CD4-positive, alpha-beta T cell (primary cell): ENCODE data around the gene PJVK. TPM values are rescaled to one million over a fixed set of nuclear protein-coding genes. Genes with fewer than 3 reads are reported as not detected.

Experiments
- ATAC-seq: fragments of 200-7000 bp; cut with Tn5 transposase; one replicate; pipeline ENCODE4 v1.10.0; 2022; ENCODE audit warnings: mild to moderate bottlenecking; ENCODE audit not compliant: poor library complexity
- CTCF ChIA-PET: fragments of 350-600 bp; sonication (Branson Sonifier 250); formaldehyde crosslinking; loops from one replicate; lab custom pipeline; 2021; ENCODE audit warnings: antibody characterized with exemption, inconsistent platforms; lab: Charles Lee
- POLR2A ChIA-PET: fragments of 350-600 bp; sonication (Branson Sonifier 250); formaldehyde crosslinking; loops from one replicate; lab custom pipeline; 2021; ENCODE audit warnings: antibody characterized with exemption, inconsistent platforms; lab: Charles Lee
- DNase-seq, 14 experiments: peaks; one replicate each; pipeline ENCODE4 v3.0.0-alpha.2; 2013 to 2020; ENCODE audit warnings: mixed read lengths in 2 of 14
- H3K27ac ChIP-seq, 2 donors: one replicate each; pipeline versions ENCODE4 v1.5.1 to v1.7.0; 2013; ENCODE audit warnings: low read length in 2 of 2, low read depth in 1 of 2, mild to moderate bottlenecking in 1 of 2
- H3K27me3 ChIP-seq, 2 experiments: 1 replicate in 1 of 2; 2 replicates in 1 of 2; pipeline versions ENCODE4 v1.6.1 to v1.7.0; 2013; ENCODE audit warnings: low read length in 2 of 2, control low read depth in 1 of 2, mild to moderate bottlenecking in 1 of 2, moderate library complexity in 1 of 2; ENCODE audit not compliant: insufficient read depth in 2 of 2, control insufficient read depth in 1 of 2
- H3K36me3 ChIP-seq: one replicate; pipeline ENCODE4 v1.6.1; 2013; ENCODE audit warnings: low read length, control low read depth; ENCODE audit not compliant: insufficient read depth
- H3K4me1 ChIP-seq: one replicate; pipeline ENCODE4 v1.6.1; 2013; ENCODE audit warnings: low read length, control low read depth; ENCODE audit not compliant: insufficient read depth
- H3K4me3 ChIP-seq: one replicate; pipeline ENCODE4 v1.5.1; 2013; ENCODE audit warnings: mild to moderate bottlenecking, low read length, moderate library complexity
- H3K9me3 ChIP-seq, 2 experiments: 1 replicate in 1 of 2; 2 replicates in 1 of 2; pipeline versions ENCODE4 v1.6.1 to v1.7.0; 2013; ENCODE audit warnings: low read length in 2 of 2, mild to moderate bottlenecking in 2 of 2, control low read depth in 1 of 2, moderate library complexity in 1 of 2; ENCODE audit not compliant: control insufficient read depth in 1 of 2, insufficient read depth in 1 of 2
- H3K27ac Mint-ChIP-seq: one replicate; pipeline ENCODE4 v1.8.0; 2020; ENCODE audit warnings: mixed read lengths
- H3K27me3 Mint-ChIP-seq: one replicate; pipeline ENCODE4 v1.8.0; 2021; ENCODE audit warnings: mixed read lengths
- H3K36me3 Mint-ChIP-seq: one replicate; pipeline ENCODE4 v1.8.0; 2021; ENCODE audit warnings: low read depth, mixed read lengths
- H3K4me1 Mint-ChIP-seq: one replicate; pipeline ENCODE4 v1.8.0; 2021; ENCODE audit warnings: low read depth, mixed read lengths
- H3K4me3 Mint-ChIP-seq: one replicate; pipeline ENCODE4 v1.8.0; 2020; ENCODE audit warnings: mild to moderate bottlenecking, mixed read lengths
- H3K9me3 Mint-ChIP-seq: one replicate; pipeline ENCODE4 v1.8.0; 2020; ENCODE audit warnings: mixed read lengths
- CTCF ChIP-seq: fragments of 200-600 bp; IDR thresholded peaks from one replicate; pipeline ENCODE4 v1.8.0; 2022; ENCODE audit warnings: antibody characterized with exemption, mild to moderate bottlenecking
- intact Hi-C, 2 experiments: fragments of 100-400 bp; cut with DNase I in 1 of 2; cut with micrococcal nuclease in 1 of 2; formaldehyde crosslinking; loops; one replicate each; pipeline versions ENCODE4 v1.15.1 to v1.9.0; 2023 to 2025; cut with DNase I, micrococcal nuclease
- total RNA-seq, 174 experiments: library from RNA in 2 of 174; stranded (reverse) in 2 of 174; gene quantifications; one replicate each; pipeline ENCODE4 v1.2.3 and lab custom pipeline; 2021 to 2026

PJVK gene
- total RNA-seq, 2 experiments from 2014 or later, result 3.8 to 4.2 TPM

- POLR2A ChIA-PET, result no interaction called here
Observed at GRCh38 chr2:178473373-178473772, 22.2 kb downstream of the PJVK start.

DNA sequence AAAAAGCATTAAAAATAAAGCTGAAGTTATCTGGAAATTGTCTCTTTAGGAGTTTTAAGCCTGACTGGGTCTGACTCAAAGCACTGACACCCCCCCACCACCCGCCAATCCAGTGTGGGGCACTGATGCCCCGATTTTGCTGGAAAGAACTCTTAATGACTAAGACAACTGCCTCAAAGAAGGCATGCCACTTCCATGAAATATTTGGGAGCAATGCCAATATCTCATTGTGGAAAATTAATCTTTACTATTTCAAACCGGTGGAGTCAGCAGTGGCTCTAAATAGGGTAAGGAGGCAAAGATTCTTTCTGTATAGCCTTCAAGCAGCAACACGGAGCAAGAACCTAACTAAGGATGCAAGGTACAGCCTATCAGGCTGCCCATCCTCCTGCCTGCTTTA, 22.8 kb downstream of the PJVK start:
- H3K4me3 ChIP-seq, result no peak overlapping the region
- H3K4me3 Mint-ChIP-seq, result no peak overlapping the region
- no peaks in the 10 kb centered on the region for H3K36me3 ChIP-seq
- H3K4me1 ChIP-seq, result peaks cover 5% of the 10 kb centered on the region
- POLR2A ChIA-PET, result no interaction called here
- DNase-seq (no peak), ATAC-seq (no peak)
- H3K9me3 ChIP-seq, result no peaks in the 10 kb centered on the region
- no peak for TF ChIP-seq CTCF
- intact Hi-C loops, result no loop called here
- H3K27me3 Mint-ChIP-seq, result no peaks in the 10 kb centered on the region
- H3K27me3 ChIP-seq, result no peaks in the 10 kb centered on the region
- peaks cover 5% of the 10 kb centered on the region for H3K36me3 Mint-ChIP-seq
- H3K27ac Mint-ChIP-seq, result no peak overlapping the region
- CTCF ChIA-PET, result interaction anchor here (1.8 to 2.3 kb wide), 2 partner anchors 8 to 60 kb away, joined by 4 to 9 read pairs; no protein-coding TSS in a partner anchor
- no peaks in the 10 kb centered on the region for H3K9me3 Mint-ChIP-seq
- peaks cover 9% of the 10 kb centered on the region for H3K4me1 Mint-ChIP-seq
- H3K27ac ChIP-seq, result no peak overlapping the region

More at GRCh38 chr2:178473373-178473772, 22.2 kb downstream of the PJVK start:
- CTCF ChIA-PET, result interaction anchor here (1.8 to 2.3 kb wide), 2 partner anchors 9 to 59 kb away, joined by 4 to 9 read pairs; no protein-coding TSS in a partner anchor
- Histone ChIP-seq H3K9me3 (no peaks in the 10 kb centered on the region), H3K27me3 (no peaks in the 10 kb centered on the region), H3K36me3 (no peaks in the 10 kb centered on the region), H3K4me1 (peaks cover 3% of the 10 kb centered on the region), H3K27ac (no peak overlapping the region), H3K4me3 (no peak overlapping the region)
- no peak for DNase-seq
- Mint-ChIP-seq H3K27me3 (no peaks in the 10 kb centered on the region), H3K4me3 (no peak overlapping the region), H3K36me3 (peaks cover under 1% of the 10 kb centered on the region), H3K27ac (no peak overlapping the region), H3K9me3 (no peaks in the 10 kb centered on the region), H3K4me1 (peaks cover 4% of the 10 kb centered on the region)
- ATAC-seq, result no peak
- no peak for TF ChIP-seq CTCF
- intact Hi-C loops, result no loop called here

GRCh38 chr2:178474560-178474959, 23.4 kb downstream of the PJVK start:
- peaks cover 5% of the 10 kb centered on the region for H3K36me3 Mint-ChIP-seq
- intact Hi-C loops, result no loop called here
- ATAC-seq, result no peak
- no peak overlapping the region for H3K27ac ChIP-seq
- no peak overlapping the region for H3K4me3 ChIP-seq
- H3K27me3 Mint-ChIP-seq, result no peaks in the 10 kb centered on the region
- H3K9me3 ChIP-seq, result no peaks in the 10 kb centered on the region
- no peaks in the 10 kb centered on the region for H3K36me3 ChIP-seq
- no peak overlapping the region for H3K27ac Mint-ChIP-seq
- DNase-seq, result no peak
- CTCF ChIA-PET, result no interaction called here
- H3K4me1 Mint-ChIP-seq, result peaks cover 16% of the 10 kb centered on the region
- POLR2A ChIA-PET, result interaction anchor here (1.2 kb wide), 1 partner anchor 24 kb away, joined by 6 read pairs; the partner anchor contains the start of genes PJVK and PRKRA
- no peak for TF ChIP-seq CTCF
- H3K4me1 ChIP-seq, result peaks cover 12% of the 10 kb centered on the region
- no peaks in the 10 kb centered on the region for H3K9me3 Mint-ChIP-seq
- H3K27me3 ChIP-seq, result no peaks in the 10 kb centered on the region
- H3K4me3 Mint-ChIP-seq, result no peak overlapping the region
